ENCODE measurements around the gene C12orf43. TPM values are rescaled to one million over a fixed set of nuclear protein-coding genes. Genes with fewer than 3 reads are reported as not detected.

The C12orf43 gene
- polyA plus RNA-seq, 1 donor: 10.6 TPM

Other genes with a start within 250 kb of the C12orf43 start
- 49.2 TPM for gene SPPL3, start 112.1 kb downstream of the C12orf43 start, polyA plus RNA-seq (ENCODE audit: insufficient read length)
- not detected for gene HNF1A, start 37.9 kb downstream of the C12orf43 start, polyA plus RNA-seq (ENCODE audit: insufficient read length)
- gene OASL, start 22.8 kb upstream of the C12orf43 start, polyA plus RNA-seq (ENCODE audit: insufficient read length): not detected
- gene P2RX7, start 116.4 kb upstream of the C12orf43 start, polyA plus RNA-seq (ENCODE audit: insufficient read length): 1.0 TPM
- 9.9 TPM for gene P2RX4, start 193.6 kb upstream of the C12orf43 start, polyA plus RNA-seq (ENCODE audit: insufficient read length)